Measurements from ENCODE around the gene ATAD2B.
"Not testable (repeated sequence)": the region's sequence is repeated elsewhere in the genome, so short reads cannot be mapped to it uniquely, and the experiment has no call there.

The ATAD2B gene

GRCh38 chr2:23926750-23927571 lies at the start of gene ATAD2B:
TSS of gene ATAD2B (minus strand) at chr2:23927123. CDS start at chr2:23926770, 353 bp downstream.
- peak; percentile 87 to 90 (median 89) for DNase-seq (ENCODE audit: low read depth in 2 of 3, low spot score in 1 of 3)

- DNase-seq (ENCODE audit: low read depth in 2 of 3, low spot score in 1 of 3) = no peak
Measured at GRCh38 chr2:23967846-23968245, 40.9 kb upstream of the ATAD2B start.

- no peak for DNase-seq (ENCODE audit: low read depth in 2 of 3, low spot score in 1 of 3)
Measured at GRCh38 chr2:23954325-23955014, 27.5 kb upstream of the ATAD2B start.

GRCh38 chr2:23953625-23954024 lies 26.7 kb upstream of the ATAD2B start:
- DNase-seq (ENCODE audit: low read depth in 2 of 3, low spot score in 1 of 3) = no peak

DNA sequence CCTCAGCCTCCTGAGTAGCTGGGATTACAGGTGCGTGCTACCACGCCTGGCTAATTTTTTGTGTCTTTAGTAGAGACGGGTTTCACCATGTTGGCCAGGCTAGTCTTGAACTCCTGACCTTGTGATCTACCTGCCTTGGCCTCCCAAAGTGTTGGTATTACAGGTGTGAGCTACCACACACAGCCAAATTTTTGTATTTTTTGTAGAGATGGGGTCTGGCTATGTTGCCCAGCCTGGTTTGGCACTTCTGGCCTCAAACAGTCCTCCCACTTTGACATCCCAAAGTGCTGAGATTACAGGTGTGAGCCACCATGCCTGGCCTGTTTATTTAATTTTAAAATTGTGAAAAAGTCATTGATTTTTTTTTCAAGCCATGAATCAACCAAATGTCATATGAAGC lies 25.6 kb upstream of the ATAD2B start:
- not testable (repeated sequence) for DNase-seq (ENCODE audit: low read depth in 2 of 3, low spot score in 1 of 3)

GRCh38 chr2:23947350-23947749 lies 20.4 kb upstream of the ATAD2B start:
- no peak for DNase-seq (ENCODE audit: low read depth in 2 of 3, low spot score in 1 of 3)

DNA sequence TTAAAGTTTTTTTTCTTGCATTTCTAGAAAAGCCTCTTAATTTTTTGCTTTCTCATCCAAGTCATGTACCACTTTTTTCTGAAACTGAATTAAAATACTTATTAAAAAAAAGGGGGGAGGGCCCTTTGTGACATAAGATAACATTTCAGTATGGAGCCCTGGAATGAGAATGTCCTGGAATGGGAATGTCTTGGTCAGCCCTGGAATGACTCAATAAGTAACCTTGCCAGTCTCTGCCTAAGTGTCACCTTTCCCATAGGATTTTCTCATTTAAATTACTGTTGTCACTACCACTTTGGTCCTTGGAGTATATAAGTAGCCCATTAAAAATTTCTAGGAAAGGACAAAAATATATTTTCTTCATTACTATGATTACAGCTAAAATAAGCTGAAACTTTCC lies 18.1 kb upstream of the ATAD2B start:
- no peak for DNase-seq (ENCODE audit: low read depth in 2 of 3, low spot score in 1 of 3)

DNA sequence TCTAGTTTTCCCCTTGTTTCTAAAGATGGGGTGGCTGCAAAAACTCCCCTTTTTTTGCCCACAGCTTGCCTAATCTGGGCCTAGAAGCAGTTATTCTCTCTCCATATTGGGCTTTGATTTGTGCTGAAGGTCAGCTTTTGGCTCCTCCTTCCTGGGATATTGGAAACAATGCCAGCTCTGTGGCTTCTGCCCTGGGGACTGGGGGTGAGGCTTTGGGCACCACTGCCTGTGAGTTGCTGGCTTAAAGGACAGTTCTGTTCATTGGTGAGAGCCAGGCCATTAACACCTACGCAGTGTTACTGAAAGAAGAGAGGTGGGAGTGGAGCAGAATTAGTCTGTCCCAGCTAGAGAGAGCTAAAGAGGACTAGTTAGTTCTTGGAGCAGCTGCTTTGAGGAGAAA lies 17.6 kb upstream of the ATAD2B start:
- DNase-seq (ENCODE audit: low read depth in 2 of 3, low spot score in 1 of 3) = no peak

- no peak for DNase-seq (ENCODE audit: low read depth in 2 of 3, low spot score in 1 of 3)
Measured at GRCh38 chr2:23943666-23944065, 16.7 kb upstream of the ATAD2B start.

GRCh38 chr2:23941644-23942043 lies 14.7 kb upstream of the ATAD2B start:
- DNase-seq (ENCODE audit: low read depth in 2 of 3, low spot score in 1 of 3) = no peak

DNA sequence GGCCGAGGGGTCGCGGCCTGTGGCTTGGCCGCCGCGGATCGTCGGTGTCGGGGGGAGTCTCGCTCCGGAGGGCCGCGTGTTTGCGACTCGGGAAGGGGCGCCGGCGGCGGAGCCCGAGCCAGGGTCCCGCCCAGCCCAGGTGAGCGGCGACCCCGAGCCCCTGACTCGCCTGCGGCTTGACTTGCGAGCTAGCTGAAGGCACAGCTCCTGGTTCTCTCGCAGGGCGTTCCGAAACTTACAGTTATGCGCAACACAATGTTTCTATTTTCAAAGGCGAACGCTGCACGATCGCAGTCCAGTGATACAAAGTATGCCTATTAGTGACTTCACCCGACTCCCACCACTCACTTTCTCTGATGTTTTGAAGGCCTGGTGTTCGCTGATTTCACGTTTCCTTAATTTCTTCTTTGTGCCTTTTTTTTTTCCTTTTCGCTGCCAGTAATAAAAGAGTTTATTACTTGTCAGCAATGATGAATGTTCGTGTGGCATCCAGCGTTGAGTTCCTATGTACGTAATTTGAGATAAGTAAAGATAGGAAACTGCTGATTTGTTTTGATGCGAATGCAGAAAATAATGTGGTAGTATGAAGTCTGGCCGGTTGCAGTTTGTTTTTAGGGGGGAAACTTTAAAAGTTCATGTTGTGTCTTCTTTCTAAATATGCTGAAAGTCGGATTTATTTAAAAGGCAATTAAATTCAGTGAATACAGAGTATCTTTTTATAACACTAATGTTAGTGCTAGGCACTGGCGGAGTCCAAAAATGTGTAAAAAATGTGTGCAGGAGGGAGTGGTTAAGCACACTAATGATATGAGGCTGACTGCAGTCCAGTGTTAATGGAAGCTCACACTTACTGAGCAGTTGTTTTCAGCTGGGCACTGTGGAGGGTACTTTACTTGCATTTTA lies 14.0 kb upstream of the ATAD2B start:
- DNase-seq (ENCODE audit: low read depth in 2 of 3, low spot score in 1 of 3) = peak in 2 of 3 donors; percentile 20 to 42

DNA sequence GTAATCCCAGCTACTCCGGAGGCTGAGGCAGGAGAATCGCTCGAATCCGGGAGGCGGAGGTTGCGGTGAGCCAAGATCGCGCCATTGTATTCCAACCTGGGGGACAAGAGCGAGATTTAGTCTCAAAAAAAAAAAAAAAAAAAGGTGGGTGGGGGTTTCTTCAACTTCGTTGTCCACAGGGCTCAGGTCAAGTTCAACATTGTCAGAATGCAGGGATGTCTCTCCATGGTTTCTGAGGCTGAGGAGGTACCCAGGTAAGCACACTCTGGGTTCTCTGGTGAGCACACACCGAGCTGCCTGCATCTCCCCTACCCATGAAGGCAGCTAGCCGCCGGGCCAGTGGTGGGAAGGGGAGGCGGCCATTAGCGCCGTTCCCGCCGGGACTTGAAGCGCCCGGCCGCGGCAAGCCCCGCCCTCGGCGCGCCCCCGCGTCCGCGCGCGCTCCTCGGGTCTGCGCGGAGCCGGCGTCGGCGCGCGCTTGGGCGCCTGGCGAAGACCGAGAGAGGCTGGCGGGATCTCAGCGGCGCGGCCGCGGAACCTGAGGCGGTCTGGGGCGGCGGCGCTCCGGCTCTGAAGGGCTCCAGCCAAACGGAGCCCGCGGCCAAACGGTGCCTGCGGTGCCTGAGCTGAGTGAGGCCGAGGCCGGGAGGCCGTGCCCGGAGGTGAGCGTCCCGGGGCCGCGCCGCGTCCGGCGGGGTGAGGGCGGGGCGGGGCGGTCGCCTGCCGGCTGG lies 13.2 kb upstream of the ATAD2B start, which contains the start of gene UBXN2A:
Gene UBXN2A (plus strand): TSS at position 477 of the 731 bp plus-strand sequence. CDS start 17,852 bp downstream, outside the sequence.
- DNase-seq (ENCODE audit: low read depth in 2 of 3, low spot score in 1 of 3) = peak; percentile 47 to 68 (median 49)

GRCh38 chr2:23934259-23934658 lies 7.3 kb upstream of the ATAD2B start:
- DNase-seq (ENCODE audit: low read depth in 2 of 3, low spot score in 1 of 3) = no peak

- DNase-seq (ENCODE audit: low read depth in 2 of 3, low spot score in 1 of 3) = peak in 1 of 3 donors; percentile 10
Measured at GRCh38 chr2:23926290-23926749, 603 bp downstream of the ATAD2B start.

DNA sequence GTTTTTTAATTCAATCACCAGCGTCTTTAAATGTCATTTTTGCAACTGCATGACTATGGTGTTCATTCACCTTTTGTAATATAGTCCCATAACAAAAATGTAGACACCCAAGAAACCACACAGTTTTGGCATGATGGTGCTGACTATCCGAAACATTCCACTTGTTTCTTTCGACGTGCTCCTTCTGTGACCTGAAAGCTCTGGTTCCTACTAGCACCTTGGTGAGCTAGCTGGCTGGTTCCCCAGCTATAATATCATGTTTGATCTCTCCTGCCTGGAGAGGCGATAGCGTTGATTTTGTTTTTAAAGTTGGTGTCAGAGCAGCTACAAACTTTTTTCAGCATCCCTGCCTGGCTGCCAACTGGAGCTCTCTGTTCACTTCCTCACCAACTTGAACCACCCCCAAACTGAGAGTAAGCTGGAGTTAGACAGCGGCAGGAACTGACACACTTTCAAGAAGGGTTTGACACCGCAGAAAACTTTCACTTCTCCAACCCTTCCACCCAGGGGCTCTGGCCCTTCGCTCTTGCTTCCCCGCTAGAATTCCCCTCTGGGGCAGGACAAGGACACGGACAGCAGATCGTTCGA lies 1.1 kb downstream of the ATAD2B start:
- DNase-seq (ENCODE audit: low read depth in 2 of 3, low spot score in 1 of 3) = peak; percentile 37 to 56 (median 47)

- no peak for DNase-seq (ENCODE audit: low read depth in 2 of 3, low spot score in 1 of 3)
Measured at GRCh38 chr2:23924589-23925359, 2.1 kb downstream of the ATAD2B start.

DNA sequence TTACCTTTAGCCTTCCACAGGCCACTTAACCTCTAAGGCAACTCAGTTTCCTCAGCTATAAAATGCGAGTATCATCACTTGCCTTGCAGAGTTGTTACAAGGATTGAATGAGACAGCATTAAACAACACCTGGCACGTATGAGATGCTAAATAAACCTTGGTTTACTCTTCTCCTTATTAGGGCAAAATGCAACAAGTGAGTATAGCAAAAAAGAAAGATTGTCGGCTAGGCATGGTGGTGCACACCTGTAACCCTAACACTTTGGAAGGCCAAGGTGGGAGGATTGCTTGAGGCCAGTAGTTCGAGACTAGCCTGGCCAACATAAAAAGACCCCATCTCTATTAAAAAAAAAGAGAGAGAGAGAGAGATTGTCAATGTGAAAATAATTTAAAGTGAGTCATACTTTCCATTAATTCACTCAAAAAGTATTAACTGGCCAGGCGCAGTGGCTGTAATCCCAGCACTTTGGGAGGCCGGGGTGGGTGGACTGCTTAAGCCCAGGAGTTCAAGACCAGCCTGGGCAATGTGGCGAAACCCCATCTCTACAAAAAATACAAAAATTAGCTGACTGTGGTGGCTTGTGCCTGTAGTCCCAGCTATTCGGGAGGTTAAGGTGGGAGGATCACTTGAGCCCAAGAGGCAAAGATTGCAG lies 8.0 kb downstream of the ATAD2B start:
- no peak for DNase-seq (ENCODE audit: low read depth in 2 of 3, low spot score in 1 of 3)

- DNase-seq (ENCODE audit: low read depth in 2 of 3, low spot score in 1 of 3) = no peak
Measured at GRCh38 chr2:23916727-23917405, 10.1 kb downstream of the ATAD2B start.
